ENCODE measurements around the gene TEX30. TPM values are rescaled to one million over a fixed set of nuclear protein-coding genes. Genes with fewer than 3 reads are reported as not detected.
"Not testable (repeated sequence)": the region's sequence is repeated elsewhere in the genome, so short reads cannot be mapped to it uniquely, and the experiment has no call there.

Gene TEX30
- total RNA-seq, 1 donor from 2014 or later = 6.8 TPM

- DNase-seq (ENCODE audit: low spot score) = no peak
- intact Hi-C loops (cut with DNase I) = no loop called here
Observed at GRCh38 chr13:102781591-102781990, 8.0 kb upstream of the TEX30 start.

DNA sequence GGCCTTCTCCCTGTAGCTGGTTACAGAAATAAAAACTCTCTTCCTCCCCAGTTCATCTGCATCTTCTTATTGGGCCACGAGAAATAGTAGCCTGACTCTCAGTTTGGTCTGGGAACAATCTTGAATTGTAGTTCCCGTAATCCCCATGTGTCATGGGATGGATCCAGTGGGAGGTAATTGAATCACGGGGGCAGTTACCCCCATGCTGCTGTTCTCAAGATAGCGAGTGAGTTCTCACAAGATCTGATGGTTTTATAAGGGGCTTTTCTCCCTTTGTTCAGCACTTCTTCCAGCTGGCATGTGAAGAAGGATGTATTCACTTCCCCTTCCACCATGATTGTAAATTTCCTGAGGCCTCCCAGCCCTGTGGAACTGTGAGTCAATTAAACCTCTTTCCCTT, 7.1 kb upstream of the TEX30 start:
- DNase-seq (ENCODE audit: low spot score); ATAC-seq; intact Hi-C loops (cut with DNase I): not testable (repeated sequence)

More at GRCh38 chr13:102781591-102781990, 8.0 kb upstream of the TEX30 start:
- ATAC-seq = no peak

DNA sequence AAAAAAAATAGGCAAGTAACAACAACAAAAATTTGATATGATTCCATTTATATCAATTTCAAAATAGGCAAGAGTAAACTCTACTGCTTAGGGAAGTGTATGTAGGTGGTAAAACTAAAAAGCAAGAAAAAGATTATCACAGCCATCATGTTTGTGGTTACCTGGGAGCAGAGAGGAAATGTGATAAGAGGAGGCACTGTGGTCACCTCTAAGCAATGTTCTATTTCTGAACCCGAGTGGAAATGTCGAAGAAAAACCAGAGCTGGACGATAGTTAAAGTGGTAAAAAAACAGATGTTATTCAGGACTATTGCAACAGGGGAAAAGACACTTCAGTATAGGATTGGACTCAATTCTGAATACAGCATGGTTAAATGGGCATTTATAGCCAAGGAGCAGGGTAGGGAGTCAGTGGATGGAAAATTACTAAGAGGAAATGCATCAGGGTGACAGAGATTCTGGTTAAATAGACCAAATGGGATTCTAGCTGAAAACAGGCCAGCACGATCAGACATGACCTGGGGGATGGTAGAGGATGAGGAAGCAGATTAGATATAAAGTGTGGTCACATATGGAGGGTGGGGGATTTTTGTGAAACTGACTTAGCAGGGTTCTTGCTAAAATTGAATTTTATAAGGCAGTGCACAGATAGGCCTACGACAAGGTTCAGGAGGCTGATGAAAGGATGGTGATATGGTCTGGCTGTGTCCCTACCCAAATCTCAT, 6.0 kb upstream of the TEX30 start:
- no peak for ATAC-seq
- intact Hi-C loops (cut with DNase I) = loop anchor here (10.0 kb wide), 1 partner anchor 185 kb away; the partner anchor contains the start of gene TPP2
- DNase-seq (ENCODE audit: low spot score) = no peak

DNA sequence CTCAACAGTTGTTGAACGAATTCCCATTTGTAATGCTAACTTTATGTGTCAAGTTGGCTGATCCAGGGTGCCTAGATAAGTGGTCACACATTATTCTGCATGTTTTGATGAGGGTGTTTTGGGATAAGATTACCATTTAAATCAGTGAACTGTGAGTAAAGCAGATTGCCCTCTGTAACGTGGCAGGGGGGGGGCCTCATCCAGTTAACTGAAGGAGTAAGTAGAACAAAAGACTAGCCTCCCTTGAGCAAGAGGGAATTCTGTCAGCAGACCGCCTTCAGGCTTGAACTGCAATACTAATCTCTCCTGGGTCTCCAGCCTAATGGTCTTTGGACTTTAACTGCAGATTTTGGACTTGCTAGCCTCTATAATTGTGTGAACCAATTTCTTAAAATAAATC, 4.2 kb upstream of the TEX30 start:
- intact Hi-C loops (cut with DNase I) = loop anchor here (10.0 kb wide), 1 partner anchor 183 kb away; the partner anchor contains the start of gene TPP2
- ATAC-seq = no peak
- DNase-seq (ENCODE audit: low spot score) = no peak

- DNase-seq (ENCODE audit: low spot score) (no peak), ATAC-seq (no peak)
- intact Hi-C loops (cut with DNase I) = loop anchor here (10.0 kb wide), 1 partner anchor 181 kb away; the partner anchor contains the start of gene TPP2
Observed at GRCh38 chr13:102776271-102776670, 2.7 kb upstream of the TEX30 start.

- DNase-seq (ENCODE audit: low spot score) = no peak
- ATAC-seq = no peak
- intact Hi-C loops (cut with DNase I) = loop anchor here (10.0 kb wide), 1 partner anchor 180 kb away; the partner anchor contains the start of gene TPP2
Observed at GRCh38 chr13:102774591-102775520, 1.3 kb upstream of the TEX30 start.

- DNase-seq (ENCODE audit: low spot score) (peak; percentile 59), ATAC-seq (peak; percentile 49)
- intact Hi-C loops (cut with DNase I) = loop anchor here (10.0 kb wide), 1 partner anchor 179 kb away; the partner anchor contains the start of gene TPP2
Observed at GRCh38 chr13:102774214-102774568, 605 bp upstream of the TEX30 start.

DNA sequence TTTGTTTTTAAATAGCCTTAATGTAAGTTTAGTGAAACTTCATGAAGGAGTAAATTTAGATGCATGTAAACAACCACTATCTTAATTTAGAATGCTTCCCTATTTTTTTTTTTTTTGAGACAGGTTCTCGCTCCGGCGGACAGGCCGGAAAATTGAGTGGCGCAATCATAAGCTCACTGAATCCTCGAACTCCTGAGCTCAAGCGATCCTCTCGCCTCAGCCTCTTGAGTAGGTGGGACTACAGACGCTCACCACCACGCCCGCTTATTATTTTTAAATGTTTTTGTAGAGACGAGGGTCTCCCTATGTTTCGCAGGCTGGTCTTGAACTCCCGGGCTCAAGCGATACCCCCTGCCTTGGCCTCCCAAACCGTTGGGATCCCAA, 1.6 kb downstream of the TEX30 start:
- intact Hi-C loops (cut with DNase I) = loop anchor here (10.0 kb wide), 1 partner anchor 177 kb away; the partner anchor contains the start of gene TPP2
- ATAC-seq (no peak), DNase-seq (ENCODE audit: low spot score) (no peak)

- intact Hi-C loops (cut with DNase I) = loop anchor here (10.0 kb wide), 1 partner anchor 177 kb away; the partner anchor contains the start of gene TPP2
- no peak for ATAC-seq
- DNase-seq (ENCODE audit: low spot score) = no peak
Observed at GRCh38 chr13:102771298-102772041, 2.1 kb downstream of the TEX30 start.

DNA sequence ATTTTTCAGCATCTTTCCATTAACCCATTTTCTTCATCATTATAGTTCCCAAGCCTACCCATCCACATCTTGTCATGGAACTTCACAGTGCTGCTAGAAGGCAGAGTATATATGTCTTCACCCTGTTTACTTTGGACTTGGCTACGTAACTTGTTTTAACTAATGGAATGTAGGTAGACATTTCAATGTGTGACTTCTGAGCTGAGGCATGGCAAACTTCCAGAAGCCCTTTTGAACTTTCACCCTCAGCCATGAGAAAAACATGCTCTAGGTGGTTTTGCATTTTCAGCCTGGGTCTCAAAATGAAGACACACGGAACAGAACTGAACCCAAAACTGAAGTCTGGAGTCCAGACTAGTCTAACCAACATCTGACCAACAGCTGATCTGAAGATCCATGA, 3.2 kb downstream of the TEX30 start:
- ATAC-seq (no peak), DNase-seq (ENCODE audit: low spot score) (no peak)
- intact Hi-C loops (cut with DNase I) = loop anchor here (10.0 kb wide), 1 partner anchor 176 kb away; the partner anchor contains the start of gene TPP2

GRCh38 chr13:102769679-102770078, 3.9 kb downstream of the TEX30 start:
- ATAC-seq = no peak
- intact Hi-C loops (cut with DNase I) = loop anchor here (10.0 kb wide), 1 partner anchor 175 kb away; the partner anchor contains the start of gene TPP2
- no peak for DNase-seq (ENCODE audit: low spot score)

- no peak for ATAC-seq
- intact Hi-C loops (cut with DNase I) = no loop called here
- no peak for DNase-seq (ENCODE audit: low spot score)
Observed at GRCh38 chr13:102768909-102769308, 4.7 kb downstream of the TEX30 start.

DNA sequence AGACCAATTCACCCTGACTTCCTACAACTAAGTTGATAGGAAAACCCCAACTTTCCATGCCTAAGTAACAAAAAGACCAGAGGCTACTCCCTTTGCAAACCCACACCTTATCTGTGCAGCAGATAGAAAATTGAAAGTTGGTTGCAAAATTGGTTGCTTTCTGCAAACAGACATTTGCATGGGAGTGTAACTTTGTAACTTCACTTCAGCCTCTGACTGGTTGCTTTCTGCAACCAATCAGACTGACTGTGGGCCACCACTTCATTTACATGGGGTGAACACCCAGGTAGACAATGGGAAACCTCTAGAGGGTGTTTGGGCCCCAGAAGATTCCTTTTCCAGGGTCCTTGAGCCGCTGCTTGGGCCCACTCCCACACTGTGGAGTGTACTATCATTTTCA, 9.8 kb downstream of the TEX30 start:
- no peak for ATAC-seq
- no peak for DNase-seq (ENCODE audit: low spot score)

DNA sequence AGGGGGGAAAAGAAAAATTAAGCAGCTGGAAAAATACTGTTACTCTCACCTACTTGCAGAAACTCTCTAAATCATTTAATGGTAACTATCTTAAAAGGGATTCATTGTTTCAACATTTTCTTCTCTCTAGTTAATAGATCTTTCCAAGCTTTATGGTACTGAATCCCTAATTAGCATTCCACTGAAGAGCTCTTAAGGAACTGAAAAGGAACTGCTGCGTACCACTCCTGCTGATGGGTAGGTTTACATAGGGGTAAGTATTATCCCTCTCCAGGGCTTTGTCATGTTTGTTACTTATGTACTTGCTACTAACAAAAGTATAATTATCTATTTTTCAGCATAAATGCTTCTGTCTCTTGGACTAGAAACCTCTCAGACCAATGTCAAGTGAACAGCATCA, 12.5 kb downstream of the TEX30 start:
- intact Hi-C loops (cut with DNase I) = no loop called here
- ATAC-seq (no peak), DNase-seq (ENCODE audit: low spot score) (no peak)

More for the DNA sequence above, 9.8 kb downstream of the TEX30 start:
- intact Hi-C loops (cut with DNase I) = no loop called here

DNA sequence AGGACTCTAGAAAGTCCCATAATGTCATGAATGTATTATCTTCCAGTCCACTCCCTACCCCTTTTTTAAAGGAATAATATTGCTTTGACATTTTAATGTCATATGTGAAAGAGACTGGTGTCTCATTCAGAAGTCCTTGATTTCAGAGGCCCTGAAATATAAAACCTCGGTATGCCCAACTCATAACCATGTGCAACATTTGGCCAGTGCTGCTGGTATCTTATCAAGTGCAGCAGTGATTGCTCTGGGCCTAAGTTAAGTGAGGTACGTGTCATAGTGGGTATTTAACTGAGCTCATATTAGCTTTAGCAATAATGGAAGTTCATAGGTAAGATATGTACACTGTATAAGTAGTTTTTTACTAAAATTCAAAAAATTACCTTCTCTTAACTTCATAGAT, 14.7 kb downstream of the TEX30 start:
- intact Hi-C loops (cut with DNase I) = no loop called here
- no peak for ATAC-seq

GRCh38 chr13:102757006-102757405, 16.6 kb downstream of the TEX30 start:
- no peak for ATAC-seq
- intact Hi-C loops (cut with DNase I) = no loop called here

More for the DNA sequence above, 14.7 kb downstream of the TEX30 start:
- DNase-seq (ENCODE audit: low spot score) = no peak

GRCh38 chr13:102751886-102752285, 21.7 kb downstream of the TEX30 start:
- no peak for ATAC-seq
- DNase-seq (ENCODE audit: low spot score) = no peak
- intact Hi-C loops (cut with DNase I) = no loop called here

More at GRCh38 chr13:102757006-102757405, 16.6 kb downstream of the TEX30 start:
- no peak for DNase-seq (ENCODE audit: low spot score)

DNA sequence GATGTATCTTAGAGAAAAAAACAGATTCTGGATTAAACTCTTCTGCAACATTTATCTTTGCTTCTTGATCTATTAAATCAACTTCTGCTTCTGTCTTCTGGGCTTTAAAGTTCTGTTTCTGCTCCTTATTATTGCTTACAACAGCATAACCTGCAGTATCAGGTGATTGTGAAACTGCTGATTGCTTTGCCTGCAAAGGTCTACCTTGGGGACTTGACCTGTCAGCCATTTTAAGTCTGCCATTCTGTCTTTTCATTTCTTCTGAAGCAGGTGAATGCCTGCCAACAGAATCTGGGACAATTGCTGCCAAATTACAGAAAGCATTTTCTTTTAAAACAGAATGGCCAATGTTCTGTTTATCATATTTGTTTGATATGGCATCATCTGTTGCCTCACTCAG, 31.1 kb downstream of the TEX30 start:
- intact Hi-C loops (cut with DNase I) = no loop called here
- ATAC-seq = no peak
- DNase-seq (ENCODE audit: low spot score) = no peak

GRCh38 chr13:102742101-102742500, 31.5 kb downstream of the TEX30 start:
- intact Hi-C loops (cut with DNase I) = no loop called here
- DNase-seq (ENCODE audit: low spot score) (no peak), ATAC-seq (no peak)
